Measurements from ENCODE around the gene INPP4B. TPM values are rescaled to one million over a fixed set of nuclear protein-coding genes. Genes with fewer than 3 reads are reported as not detected.

The INPP4B gene
- total and polyA plus RNA-seq, 7 donors: 1.5 to 16.8 (median 9.5) TPM

DNA sequence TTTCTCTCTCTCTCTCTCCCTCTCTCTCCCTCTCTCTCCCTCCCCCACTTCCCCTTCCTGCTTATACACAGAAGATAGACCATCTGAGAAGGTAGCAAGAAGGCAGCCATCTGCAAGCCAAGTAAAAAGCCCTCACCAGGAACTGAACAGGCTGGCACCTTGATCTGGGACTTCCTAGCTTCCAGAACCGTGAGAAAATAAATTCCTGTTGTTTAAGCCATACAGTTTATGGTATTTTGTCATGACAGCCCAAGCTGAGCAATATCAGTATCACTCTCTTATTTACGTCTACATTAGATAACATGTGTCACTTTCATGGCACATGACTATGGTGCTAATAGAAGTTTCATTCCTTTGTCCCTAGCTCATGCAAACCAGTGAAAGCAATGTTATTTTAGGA is 581.1 kb downstream of the INPP4B start:
- peak overlapping the region; percentile 8 for H3K4me3 ChIP-seq
- intact Hi-C loops (cut with DNase I): no loop called here

GRCh38 chr4:142262956-142263355 is 583.1 kb downstream of the INPP4B start:
- 71 to 83% (median 75%) methylated on average over 2 of the region's 2 CpGs for WGBS, 3 donors
- intact Hi-C loops (cut with DNase I): no loop called here
- Histone ChIP-seq H3K9me3 (no peaks in the 10 kb centered on the region), H3K27me3 (ENCODE audit: insufficient read depth in 3 of 3, low read length in 2 of 3) (no peaks in the 10 kb centered on the region), H3K27ac (no peak overlapping the region), H3K4me1 (peaks cover 24% of the 10 kb centered on the region), H3K36me3 (ENCODE audit: insufficient read depth in 1 of 2, low read depth in 1 of 2) (no peaks in the 10 kb centered on the region), H3K4me3 (no peak overlapping the region)
- ATAC-seq (no peak), DNase-seq (no peak)
- TF ChIP-seq, protein P1, sequence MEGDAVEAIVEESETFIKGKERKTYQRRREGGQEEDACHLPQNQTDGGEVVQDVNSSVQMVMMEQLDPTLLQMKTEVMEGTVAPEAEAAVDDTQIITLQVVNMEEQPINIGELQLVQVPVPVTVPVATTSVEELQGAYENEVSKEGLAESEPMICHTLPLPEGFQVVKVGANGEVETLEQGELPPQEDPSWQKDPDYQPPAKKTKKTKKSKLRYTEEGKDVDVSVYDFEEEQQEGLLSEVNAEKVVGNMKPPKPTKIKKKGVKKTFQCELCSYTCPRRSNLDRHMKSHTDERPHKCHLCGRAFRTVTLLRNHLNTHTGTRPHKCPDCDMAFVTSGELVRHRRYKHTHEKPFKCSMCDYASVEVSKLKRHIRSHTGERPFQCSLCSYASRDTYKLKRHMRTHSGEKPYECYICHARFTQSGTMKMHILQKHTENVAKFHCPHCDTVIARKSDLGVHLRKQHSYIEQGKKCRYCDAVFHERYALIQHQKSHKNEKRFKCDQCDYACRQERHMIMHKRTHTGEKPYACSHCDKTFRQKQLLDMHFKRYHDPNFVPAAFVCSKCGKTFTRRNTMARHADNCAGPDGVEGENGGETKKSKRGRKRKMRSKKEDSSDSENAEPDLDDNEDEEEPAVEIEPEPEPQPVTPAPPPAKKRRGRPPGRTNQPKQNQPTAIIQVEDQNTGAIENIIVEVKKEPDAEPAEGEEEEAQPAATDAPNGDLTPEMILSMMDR (IDR thresholded peaks at IDR 0.05): no peak

More for the DNA sequence above, 581.1 kb downstream of the INPP4B start:
- Histone ChIP-seq H3K9me3 (no peaks in the 10 kb centered on the region), H3K36me3 (ENCODE audit: insufficient read depth in 1 of 2, low read depth in 1 of 2) (no peaks in the 10 kb centered on the region), H3K4me1 (peaks cover 24% of the 10 kb centered on the region), H3K27ac (peak overlapping the region; percentile 88), H3K27me3 (ENCODE audit: insufficient read depth in 3 of 3, low read length in 2 of 3) (no peaks in the 10 kb centered on the region)
- ATAC-seq: peak; percentile 31 to 55 (median 49)
- 36 to 48% (median 43%) methylated on average over 2 of the region's 2 CpGs for WGBS, 3 donors
- TF ChIP-seq, protein P1 (IDR thresholded peaks at IDR 0.05): no peak
- no peak for DNase-seq

DNA sequence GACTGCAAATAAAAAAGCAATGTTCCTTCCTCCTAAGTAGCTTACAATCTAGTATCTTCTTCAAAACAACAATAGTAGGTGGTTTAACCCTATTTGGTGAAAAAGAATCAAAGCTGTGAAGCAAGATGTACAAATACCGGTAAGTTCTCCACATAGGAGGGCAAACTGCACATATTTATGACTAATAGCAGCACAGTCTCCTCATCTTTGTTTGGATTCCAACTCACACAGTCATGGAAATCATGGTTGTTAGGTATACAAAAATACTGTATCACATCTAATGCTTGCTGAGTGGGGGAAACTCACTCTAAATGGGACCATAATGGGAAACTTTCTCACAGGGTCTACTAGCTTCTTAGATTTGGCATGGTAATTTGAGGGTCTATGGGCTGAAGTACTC is 597.2 kb downstream of the INPP4B start:
- no peak for ATAC-seq
- H3K27ac ChIP-seq: no peak overlapping the region
- H3K36me3 ChIP-seq (ENCODE audit: insufficient read depth in 1 of 2, low read depth in 1 of 2): no peaks in the 10 kb centered on the region
- no peak for DNase-seq
- intact Hi-C loops (cut with DNase I): no loop called here
- TF ChIP-seq, protein P1 (IDR thresholded peaks at IDR 0.05): no peak
- WGBS, 3 donors: 95 to 100% (median 97%) methylated on average over 1 of the region's 1 CpG
- H3K4me1 ChIP-seq: no peaks in the 10 kb centered on the region
- no peaks in the 10 kb centered on the region for H3K9me3 ChIP-seq
- H3K4me3 ChIP-seq: no peak overlapping the region
- H3K27me3 ChIP-seq (ENCODE audit: insufficient read depth in 3 of 3, low read length in 2 of 3): no peaks in the 10 kb centered on the region

GRCh38 chr4:142243255-142243654 is 602.8 kb downstream of the INPP4B start:
- no peak for ATAC-seq
- TF ChIP-seq, protein P1 (IDR thresholded peaks at IDR 0.05): no peak
- 64 to 69% (median 65%) methylated on average over 2 of the region's 2 CpGs for WGBS, 3 donors

DNA sequence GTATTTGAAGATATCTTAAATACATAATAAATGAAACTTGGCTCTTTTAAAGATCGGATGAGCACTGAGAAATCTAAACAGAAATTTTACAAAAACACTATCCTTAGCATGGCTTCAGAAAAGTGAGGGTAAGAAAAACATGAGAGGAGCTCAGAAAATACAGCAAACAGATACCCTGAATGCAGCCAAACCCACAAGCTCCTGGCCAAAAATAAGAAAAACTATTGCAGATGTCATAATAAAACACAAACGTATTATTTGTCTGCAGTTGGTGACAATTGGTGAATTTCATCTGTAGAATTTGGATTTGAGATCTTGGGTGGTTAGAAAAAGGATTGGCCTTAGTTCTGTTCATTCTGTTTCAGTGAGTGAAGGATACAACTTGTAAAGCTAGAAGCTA is 603.9 kb downstream of the INPP4B start:
- Histone ChIP-seq H3K27me3 (ENCODE audit: insufficient read depth in 3 of 3, low read length in 2 of 3) (no peaks in the 10 kb centered on the region), H3K4me1 (no peaks in the 10 kb centered on the region), H3K36me3 (ENCODE audit: insufficient read depth in 1 of 2, low read depth in 1 of 2) (peaks cover 0 to 4% of the 10 kb centered on the region in 2 donors), H3K9me3 (no peaks in the 10 kb centered on the region), H3K27ac (no peak overlapping the region), H3K4me3 (no peak overlapping the region)
- no peak for DNase-seq
- intact Hi-C loops (cut with DNase I): no loop called here
- ATAC-seq: no peak
- 56 to 68% (median 66%) methylated on average over 2 of the region's 2 CpGs for WGBS, 3 donors
- TF ChIP-seq, protein P1 (IDR thresholded peaks at IDR 0.05): no peak

More at GRCh38 chr4:142243255-142243654, 602.8 kb downstream of the INPP4B start:
- Histone ChIP-seq H3K36me3 (ENCODE audit: insufficient read depth in 1 of 2, low read depth in 1 of 2) (no peaks in the 10 kb centered on the region), H3K4me3 (no peak overlapping the region), H3K4me1 (no peaks in the 10 kb centered on the region), H3K9me3 (no peaks in the 10 kb centered on the region), H3K27ac (no peak overlapping the region), H3K27me3 (ENCODE audit: insufficient read depth in 3 of 3, low read length in 2 of 3) (no peaks in the 10 kb centered on the region)
- no peak for DNase-seq
- intact Hi-C loops (cut with DNase I): no loop called here

All from psoas muscle (tissue), 8 donors.